Gastrocnemius medialis (tissue), 4 donors: ENCODE results near the gene TLDC2.

Experiments
- CTCF ChIP-seq, 5 experiments: fragments of 450-650 bp in 3 of 5; fragments of 200-600 bp in 2 of 5; sonication (generic) in 2 of 5; IDR thresholded peaks in 4 of 5; conservative IDR thresholded peaks in 1 of 5; 1 replicate in 4 of 5; 2 replicates in 1 of 5; pipeline ENCODE4 v1.5.1; 2016 to 2019; ENCODE audit warnings: antibody characterized with exemption in 5 of 5, mild to moderate bottlenecking in 3 of 5, moderate library complexity in 3 of 5
- POLR2A ChIP-seq, 2 donors: fragments of 450-650 bp; IDR thresholded peaks; one replicate each; pipeline ENCODE4 v1.6.1; 2017; ENCODE audit warnings: antibody characterized with exemption in 2 of 2, mild to moderate bottlenecking in 2 of 2, moderate library complexity in 2 of 2

- no peak for TF ChIP-seq CTCF (IDR thresholded peaks at IDR 0.05 in 4 of 5, conservative IDR thresholded peaks at IDR 0.05 in 1 of 5)
- no peak for TF ChIP-seq POLR2A (IDR thresholded peaks at IDR 0.05)
Observed at GRCh38 chr20:36850759-36851158, 25.2 kb upstream of the TLDC2 start.
